Measurements from ENCODE around the gene ACOX1.

The ACOX1 gene

GRCh38 chr17:75913537-75914210 lies 65.3 kb downstream of the ACOX1 start:
- no peak for TF ChIP-seq CTCF (IDR thresholded peaks at IDR 0.05)

- no peak for TF ChIP-seq CTCF (IDR thresholded peaks at IDR 0.05)
These were observed 68.3 kb downstream of the ACOX1 start for GRCh38 chr17:75910699-75911098.

- no peak for TF ChIP-seq CTCF (IDR thresholded peaks at IDR 0.05)
These were observed 69.1 kb downstream of the ACOX1 start for GRCh38 chr17:75909812-75910274.

GRCh38 chr17:75909051-75909811 lies 69.7 kb downstream of the ACOX1 start:
- no peak for TF ChIP-seq CTCF (IDR thresholded peaks at IDR 0.05)

GRCh38 chr17:75908201-75908600 lies 70.8 kb downstream of the ACOX1 start:
- TF ChIP-seq CTCF (IDR thresholded peaks at IDR 0.05) = no peak

GRCh38 chr17:75906143-75906884 lies 72.7 kb downstream of the ACOX1 start:
- no peak for TF ChIP-seq CTCF (IDR thresholded peaks at IDR 0.05)

GRCh38 chr17:75904749-75905521 lies 74.0 kb downstream of the ACOX1 start, which contains the start of gene MRPL38:
Gene MRPL38, minus strand, starts transcription at chr17:75904884. Its CDS starts 9 bp downstream, at chr17:75904875.
- TF ChIP-seq CTCF (IDR thresholded peaks at IDR 0.05) = peak; percentile 96

All from LNCAP (cell line).